Measurements from ENCODE around the gene TRAF5. TPM values are rescaled to one million over a fixed set of nuclear protein-coding genes. Genes with fewer than 3 reads are reported as not detected.

TRAF5 gene
- 1 to 10 TPM; 2.7 to 9.2 (median 4.0) TPM for total RNA-seq

- H3K27me3 ChIP-seq, result no peaks in the 10 kb centered on the region
- intact Hi-C loops (cut with DNase I), result loop anchor here (10.0 kb wide), 2 partner anchors 148 to 328 kb away; no protein-coding TSS in a partner anchor
- H3K4me1 ChIP-seq, result peaks cover 15 to 54% (median 27%) of the 10 kb centered on the region in 3 donors
- 0 to 3% methylated on average over 8 to 10 of the region's 91 CpGs for WGBS, 2 donors
- H3K36me3 ChIP-seq, result no peaks in the 10 kb centered on the region
- H3K4me3 ChIP-seq, result peak within 1 kb of the TSS; percentile 66 to 85 (median 81)
- no peak for DNase-seq
- peak within 1 kb of the TSS; percentile 78 to 90 (median 88) for H3K27ac ChIP-seq
- TF ChIP-seq POLR2A (IDR thresholded peaks at IDR 0.05), result peak in 1 of 4 donors; percentile 16
- TF ChIP-seq, protein P1, sequence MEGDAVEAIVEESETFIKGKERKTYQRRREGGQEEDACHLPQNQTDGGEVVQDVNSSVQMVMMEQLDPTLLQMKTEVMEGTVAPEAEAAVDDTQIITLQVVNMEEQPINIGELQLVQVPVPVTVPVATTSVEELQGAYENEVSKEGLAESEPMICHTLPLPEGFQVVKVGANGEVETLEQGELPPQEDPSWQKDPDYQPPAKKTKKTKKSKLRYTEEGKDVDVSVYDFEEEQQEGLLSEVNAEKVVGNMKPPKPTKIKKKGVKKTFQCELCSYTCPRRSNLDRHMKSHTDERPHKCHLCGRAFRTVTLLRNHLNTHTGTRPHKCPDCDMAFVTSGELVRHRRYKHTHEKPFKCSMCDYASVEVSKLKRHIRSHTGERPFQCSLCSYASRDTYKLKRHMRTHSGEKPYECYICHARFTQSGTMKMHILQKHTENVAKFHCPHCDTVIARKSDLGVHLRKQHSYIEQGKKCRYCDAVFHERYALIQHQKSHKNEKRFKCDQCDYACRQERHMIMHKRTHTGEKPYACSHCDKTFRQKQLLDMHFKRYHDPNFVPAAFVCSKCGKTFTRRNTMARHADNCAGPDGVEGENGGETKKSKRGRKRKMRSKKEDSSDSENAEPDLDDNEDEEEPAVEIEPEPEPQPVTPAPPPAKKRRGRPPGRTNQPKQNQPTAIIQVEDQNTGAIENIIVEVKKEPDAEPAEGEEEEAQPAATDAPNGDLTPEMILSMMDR (IDR thresholded peaks at IDR 0.05), result no peak
- no peaks in the 10 kb centered on the region for H3K9me3 ChIP-seq
Measured at GRCh38 chr1:211326528-211327345, at the start of gene TRAF5. Gene TRAF5, plus strand, starts transcription at chr1:211326833. Its CDS starts 26,407 bp downstream, at chr1:211353240.

DNA sequence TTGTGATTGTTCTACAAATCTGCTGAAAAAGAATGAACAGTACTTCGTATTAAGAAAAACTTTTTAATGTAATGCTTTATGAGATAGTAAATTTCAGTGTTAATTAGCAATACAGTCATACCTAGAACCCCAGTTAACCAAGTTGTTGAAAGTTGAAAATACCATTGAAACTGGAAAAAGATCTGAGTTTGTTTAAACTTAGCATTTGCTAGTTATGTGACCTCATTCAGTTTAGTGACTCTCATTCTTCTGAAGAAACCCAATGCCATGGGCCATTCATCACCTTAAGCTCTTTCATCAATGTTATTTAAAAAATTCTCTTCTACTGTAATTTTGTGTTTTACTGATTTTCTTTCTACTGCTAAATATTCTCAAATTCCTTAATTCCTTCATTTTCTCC, 47.3 kb upstream of the TRAF5 start:
- no peaks in the 10 kb centered on the region for H3K9me3 ChIP-seq
- intact Hi-C loops (cut with DNase I), result no loop called here
- H3K27ac ChIP-seq, result no peak overlapping the region
- WGBS, 2 donors, result 39 to 46% methylated on average over 1 of the region's 1 CpG
- H3K27me3 ChIP-seq, result no peaks in the 10 kb centered on the region
- DNase-seq, result no peak
- peaks cover 0 to 10% (median 0%) of the 10 kb centered on the region in 3 donors for H3K4me1 ChIP-seq
- no peak for TF ChIP-seq POLR2A (IDR thresholded peaks at IDR 0.05)
- TF ChIP-seq, protein P1 (IDR thresholded peaks at IDR 0.05), result no peak
- peaks cover 0 to 100% (median 8%) of the 10 kb centered on the region in 3 donors for H3K36me3 ChIP-seq
- H3K4me3 ChIP-seq, result no peak overlapping the region

DNA sequence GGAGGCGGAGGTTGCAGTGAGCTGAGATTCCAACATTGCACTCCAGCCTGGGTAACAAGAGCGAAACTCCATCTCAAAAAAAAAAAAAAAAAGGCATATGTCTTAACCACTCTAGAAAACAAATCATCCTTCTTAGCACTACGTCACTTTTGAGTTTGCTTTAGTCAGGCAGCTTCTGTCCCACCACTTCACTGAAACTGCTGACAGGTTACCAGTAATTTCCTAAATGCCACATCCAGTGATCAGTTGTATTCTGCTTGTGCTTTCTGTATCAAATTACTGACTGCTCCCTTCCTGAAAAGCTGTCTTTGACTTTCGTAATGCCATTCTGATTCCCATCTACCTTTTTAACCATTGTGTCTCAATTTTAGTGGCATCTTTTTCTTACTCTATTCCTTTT, 45.7 kb upstream of the TRAF5 start:
- peaks cover 0 to 1% (median 0%) of the 10 kb centered on the region in 3 donors for H3K4me1 ChIP-seq
- H3K36me3 ChIP-seq, result peaks cover 0 to 100% (median 14%) of the 10 kb centered on the region in 3 donors

GRCh38 chr1:211281320-211282022, 45.2 kb upstream of the TRAF5 start:
- WGBS, 2 donors, result 73% methylated on average over 6 of the region's 6 CpGs
- no peaks in the 10 kb centered on the region for H3K27me3 ChIP-seq
- H3K27ac ChIP-seq, result no peak overlapping the region
- intact Hi-C loops (cut with DNase I), result no loop called here
- no peaks in the 10 kb centered on the region for H3K4me1 ChIP-seq
- H3K36me3 ChIP-seq, result peaks cover 3 to 100% (median 14%) of the 10 kb centered on the region in 3 donors
- DNase-seq, result no peak
- H3K4me3 ChIP-seq, result no peak overlapping the region
- H3K9me3 ChIP-seq, result no peaks in the 10 kb centered on the region
- TF ChIP-seq, protein P1 (IDR thresholded peaks at IDR 0.05), result no peak
- TF ChIP-seq POLR2A (IDR thresholded peaks at IDR 0.05), result no peak

More for the DNA sequence above, 45.7 kb upstream of the TRAF5 start:
- no peak for DNase-seq
- no peaks in the 10 kb centered on the region for H3K27me3 ChIP-seq
- intact Hi-C loops (cut with DNase I), result no loop called here
- no peak overlapping the region for H3K4me3 ChIP-seq
- no peak for TF ChIP-seq POLR2A (IDR thresholded peaks at IDR 0.05)
- TF ChIP-seq, protein P1 (IDR thresholded peaks at IDR 0.05), result no peak
- 85 to 91% methylated on average over 3 to 4 of the region's 4 CpGs for WGBS, 2 donors
- no peaks in the 10 kb centered on the region for H3K9me3 ChIP-seq
- no peak overlapping the region for H3K27ac ChIP-seq

DNA sequence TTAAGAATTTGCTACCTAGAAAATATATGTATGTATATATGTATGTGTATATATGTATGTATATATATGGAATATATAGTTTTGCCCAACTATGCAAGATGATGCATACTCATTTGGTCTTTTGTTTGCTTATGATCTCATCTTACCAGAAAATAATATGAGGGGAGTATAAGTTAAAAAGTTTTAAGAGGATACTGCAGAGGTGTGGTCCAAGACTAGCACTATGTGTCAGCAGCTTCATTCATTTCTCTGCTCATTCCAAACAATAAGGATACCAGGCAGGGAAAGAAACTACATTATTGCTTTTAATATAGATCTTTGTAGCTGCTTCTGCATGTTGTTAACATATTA, 44.6 kb upstream of the TRAF5 start:
- TF ChIP-seq, protein P1 (IDR thresholded peaks at IDR 0.05), result no peak
- no peak for TF ChIP-seq POLR2A (IDR thresholded peaks at IDR 0.05)
- Histone ChIP-seq H3K9me3 (no peaks in the 10 kb centered on the region), H3K27me3 (no peaks in the 10 kb centered on the region), H3K36me3 (peaks cover 4 to 100% (median 14%) of the 10 kb centered on the region in 3 donors), H3K4me3 (no peak overlapping the region), H3K4me1 (no peaks in the 10 kb centered on the region), H3K27ac (no peak overlapping the region)
- DNase-seq, result no peak
- intact Hi-C loops (cut with DNase I), result no loop called here
